Measurements from ENCODE around the gene FGD3.

The FGD3 gene

GRCh38 chr9:93024986-93025630, 77.8 kb downstream of the FGD3 start:
- H3K4me3 ChIP-seq (ENCODE audit: low read length): no peak overlapping the region
- DNase-seq (ENCODE audit: low read depth): no peak
- TF ChIP-seq CTCF (conservative IDR thresholded peaks at IDR 0.05; ENCODE audit: low read depth, low read length): no peak

GRCh38 chr9:93025736-93026135, 78.4 kb downstream of the FGD3 start:
- no peak overlapping the region for H3K4me3 ChIP-seq (ENCODE audit: low read length)
- TF ChIP-seq CTCF (conservative IDR thresholded peaks at IDR 0.05; ENCODE audit: low read depth, low read length): no peak
- DNase-seq (ENCODE audit: low read depth): no peak

- H3K4me3 ChIP-seq (ENCODE audit: low read length): no peak overlapping the region
- no peak for TF ChIP-seq CTCF (conservative IDR thresholded peaks at IDR 0.05; ENCODE audit: low read depth, low read length)
- no peak for DNase-seq (ENCODE audit: low read depth)
Observed at GRCh38 chr9:93026640-93027039, 79.3 kb downstream of the FGD3 start.

GRCh38 chr9:93027750-93028149, 80.4 kb downstream of the FGD3 start:
- DNase-seq (ENCODE audit: low read depth): no peak
- H3K4me3 ChIP-seq (ENCODE audit: low read length): no peak overlapping the region
- TF ChIP-seq CTCF (conservative IDR thresholded peaks at IDR 0.05; ENCODE audit: low read depth, low read length): no peak

- DNase-seq (ENCODE audit: low read depth): no peak
- TF ChIP-seq CTCF (conservative IDR thresholded peaks at IDR 0.05; ENCODE audit: low read depth, low read length): no peak
- no peak overlapping the region for H3K4me3 ChIP-seq (ENCODE audit: low read length)
Observed at GRCh38 chr9:93028448-93029006, 81.2 kb downstream of the FGD3 start.

GRCh38 chr9:93030642-93031628, 83.6 kb downstream of the FGD3 start:
- no peak for DNase-seq (ENCODE audit: low read depth)
- no peak for TF ChIP-seq CTCF (conservative IDR thresholded peaks at IDR 0.05; ENCODE audit: low read depth, low read length)
- no peak overlapping the region for H3K4me3 ChIP-seq (ENCODE audit: low read length)

Measured in retinal pigment epithelial cell (primary cell).